Measurements from ENCODE around the gene CLRN1. TPM values are rescaled to one million over a fixed set of nuclear protein-coding genes. Genes with fewer than 3 reads are reported as not detected.

CLRN1 gene
- polyA plus RNA-seq, 1 of the 3 experiments (the other 2 are of a cell fraction): not detected

GRCh38 chr3:150890831-150891230 lies 81.7 kb downstream of the CLRN1 start:
- Histone ChIP-seq H3K9me2 (no peaks in the 10 kb centered on the region), H3K4me2 (no peak overlapping the region), H3K4me1 (ENCODE audit: control insufficient read depth in 1 of 2, insufficient read depth in 2 of 2, low read depth in 1 of 2, low read length in 1 of 2) (no peaks in the 10 kb centered on the region), H3K27ac (ENCODE audit: low read depth in 2 of 2, low read length in 1 of 2) (no peak overlapping the region), H2AFZ (ENCODE audit: low read depth) (no peak overlapping the region), H3F3A (replicated peaks; ENCODE audit: insufficient read depth) (no peaks in the 10 kb centered on the region), H3K79me2 (ENCODE audit: insufficient read depth) (no peaks in the 10 kb centered on the region), H3K4me3 (ENCODE audit: low read depth in 2 of 2, low read length in 1 of 2) (no peak overlapping the region), H3K27me3 (ENCODE audit: insufficient read depth) (peaks cover 14% of the 10 kb centered on the region; the same call in 1 of the 2 replicates), H4K20me1 (ENCODE audit: insufficient read depth) (no peaks in the 10 kb centered on the region), H3K9ac (no peak overlapping the region), H3K9me3 (no peaks in the 10 kb centered on the region), H3K36me3 (replicated peaks in 1 of 2; ENCODE audit: control insufficient read depth in 1 of 2, insufficient read depth in 2 of 2, low read length in 1 of 2) (no peaks in the 10 kb centered on the region)
- 57% methylated on average over 9 of the region's 9 CpGs for WGBS (ENCODE audit: low lambda C conversion rate)
- POLR2A ChIA-PET: no interaction called here
- no peak for DNase-seq
- TF ChIP-seq MEF2A (IDR thresholded peaks at IDR 0.05; ENCODE audit: borderline replicate concordance, low read depth): no peak
- TF ChIP-seq TCF12 (IDR thresholded peaks at IDR 0.05): no peak
- TF ChIP-seq IRF3 (IDR thresholded peaks at IDR 0.05; ENCODE audit: low read depth, low read length): no peak
- no peak for TF ChIP-seq PBX3 (IDR thresholded peaks at IDR 0.05)
- TF ChIP-seq REST (IDR thresholded peaks at IDR 0.05; ENCODE audit: low read depth, low read length): no peak
- no peak for TF ChIP-seq RCOR1 (IDR thresholded peaks at IDR 0.05; ENCODE audit: low read length)
- no peak for TF ChIP-seq SIN3A (IDR thresholded peaks at IDR 0.05; ENCODE audit: borderline replicate concordance, low read depth, low read length)
- no peak for TF ChIP-seq TAF1 (IDR thresholded peaks at IDR 0.05; ENCODE audit: borderline replicate concordance, low read depth, low read length)
- TF ChIP-seq ZBTB33 (IDR thresholded peaks at IDR 0.05; ENCODE audit: borderline replicate concordance, low read depth): no peak
- TF ChIP-seq SMC3 (IDR thresholded peaks at IDR 0.05; ENCODE audit: low read depth, low read length): no peak
- TF ChIP-seq RXRA (IDR thresholded peaks at IDR 0.05; ENCODE audit: borderline replicate concordance, low read depth): no peak
- no peak for TF ChIP-seq FOXM1 (IDR thresholded peaks at IDR 0.05; ENCODE audit: low read depth)
- TF ChIP-seq CTCF (IDR thresholded peaks at IDR 0.05): no peak
- CTCF ChIA-PET: interaction anchor here (0.6 to 1.2 kb wide), 3 partner anchors 14 to 103 kb away, joined by 3 read pairs; no protein-coding TSS in a partner anchor

All from SK-N-SH (cell line).